Kidney (tissue), 14 donors: Measurements from ENCODE around the gene PVALEF. TPM values are rescaled to one million over a fixed set of nuclear protein-coding genes. Genes with fewer than 3 reads are reported as not detected.

Source experiments
- DNase-seq, 5 donors: peaks; one replicate each; pipeline ENCODE4 v3.0.0-alpha.2; 2013 to 2020
- FAIRE-seq: peaks from 2 replicates; lab custom pipeline; 2012; peaks lifted over from hg19 to GRCh38; lab: Jason Lieb, UNC
- H3K27ac ChIP-seq, 2 donors: one replicate each; pipeline ENCODE4 v1.7.0; 2013; ENCODE audit warnings: low read depth in 2 of 2, low read length in 2 of 2, inconsistent platforms in 1 of 2
- H3K27me3 ChIP-seq: one replicate; pipeline ENCODE4 v1.7.1; 2013; ENCODE audit warnings: low read length, inconsistent platforms; ENCODE audit not compliant: control insufficient read depth, insufficient read depth
- H3K36me3 ChIP-seq, 3 donors: one replicate each; pipeline versions ENCODE4 v1.7.0 to v1.7.1; 2013; ENCODE audit warnings: low read length in 3 of 3, control low read depth in 1 of 3, inconsistent platforms in 1 of 3; ENCODE audit not compliant: insufficient read depth in 3 of 3, control insufficient read depth in 2 of 3
- H3K4me1 ChIP-seq, 3 donors: one replicate each; pipeline versions ENCODE4 v1.7.0 to v1.7.1; 2013; ENCODE audit warnings: low read length in 3 of 3, inconsistent platforms in 1 of 3, low read depth in 1 of 3; ENCODE audit not compliant: control insufficient read depth in 2 of 3, insufficient read depth in 2 of 3
- H3K4me3 ChIP-seq, 3 donors: one replicate each; pipeline versions ENCODE4 v1.7.0 to v1.8.1; 2013; ENCODE audit warnings: low read length in 3 of 3, control low read depth in 1 of 3, inconsistent platforms in 1 of 3
- H3K9ac ChIP-seq, 3 donors: one replicate each; pipeline versions ENCODE4 v1.7.0 to v1.7.1; 2013; ENCODE audit warnings: low read length in 3 of 3, control low read depth in 1 of 3, inconsistent platforms in 1 of 3
- H3K9me3 ChIP-seq, 3 donors: one replicate each; pipeline versions ENCODE4 v1.7.0 to v1.7.1; 2013; ENCODE audit warnings: low read length in 3 of 3, control low read depth in 1 of 3, inconsistent platforms in 1 of 3; ENCODE audit not compliant: control insufficient read depth in 2 of 3, insufficient read depth in 1 of 3
- CTCF ChIP-seq: IDR thresholded peaks from 3 replicates; pipeline ENCODE4 v1.5.1; 2012; ENCODE audit warnings: mild to moderate bottlenecking, moderate library complexity, borderline replicate concordance; ENCODE audit not compliant: insufficient read depth; ENCODE audit errors: extremely low read depth
- intact Hi-C: fragments of 100-400 bp; cut with DNase I; formaldehyde crosslinking; loops from one replicate; pipeline ENCODE4 v1.11.1; 2022
- polyA plus RNA-seq: library from polyadenylated mRNA; stranded (reverse); fragments of 350-450 nt; fragmentation: Illumina TruSeq; extraction: RNeasy Lipid Tissue Mini Kit (QIAGEN cat#74804); gene quantifications from one replicate; pipeline ENCODE4 v1.2.3, GENCODE V29; 2014; ENCODE audit warnings: low read depth, low replicate concordance; ENCODE audit not compliant: insufficient read depth
- total RNA-seq: library from RNA; stranded (reverse); fragmentation: NEBNext Ultra II Directional; extraction: Animal tissue kit (Norgen Biotek cat#: 25700); gene quantifications from one replicate; pipeline ENCODE4 v1.2.1, GENCODE V29; 2021
- donor health status: control.
- donor health status: control.
- donor health status: control.
- donor health status: control.
- donor health status: control.
- donor health status: DM: yes; HTN: yes; CAD: no.
- donor health status: Normal renal cell carcinoma (clear cell type).

PVALEF gene
- total and polyA plus RNA-seq, 2 donors from 2014 or later = not detected

GRCh38 chr17:81161536-81161935, 3.8 kb upstream of the PVALEF start:
- H3K4me3 ChIP-seq = no peak overlapping the region
- DNase-seq = peak in 1 of 5 donors; percentile 77
- H3K9ac ChIP-seq = no peak overlapping the region
- no peaks in the 10 kb centered on the region for H3K4me1 ChIP-seq
- H3K27ac ChIP-seq = no peak overlapping the region
- no peaks in the 10 kb centered on the region for H3K27me3 ChIP-seq
- no peak for FAIRE-seq
- no peak for TF ChIP-seq CTCF
- intact Hi-C loops = no loop called here
- no peaks in the 10 kb centered on the region for H3K9me3 ChIP-seq
- no peaks in the 10 kb centered on the region for H3K36me3 ChIP-seq

- no peaks in the 10 kb centered on the region for H3K9me3 ChIP-seq
- DNase-seq (no peak), FAIRE-seq (no peak)
- H3K36me3 ChIP-seq = no peaks in the 10 kb centered on the region
- H3K27ac ChIP-seq = no peak overlapping the region
- H3K4me1 ChIP-seq = no peaks in the 10 kb centered on the region
- TF ChIP-seq CTCF = no peak
- intact Hi-C loops = no loop called here
- H3K4me3 ChIP-seq = no peak overlapping the region
- H3K9ac ChIP-seq = no peak overlapping the region
- no peaks in the 10 kb centered on the region for H3K27me3 ChIP-seq
Observed at GRCh38 chr17:81161972-81162371, 3.3 kb upstream of the PVALEF start.

GRCh38 chr17:81162491-81162890, 2.8 kb upstream of the PVALEF start:
- H3K36me3 ChIP-seq = no peaks in the 10 kb centered on the region
- H3K4me1 ChIP-seq = no peaks in the 10 kb centered on the region
- no peak overlapping the region for H3K27ac ChIP-seq
- DNase-seq (peak in 1 of 5 donors; percentile 59), FAIRE-seq (no peak)
- intact Hi-C loops = no loop called here
- H3K27me3 ChIP-seq = no peaks in the 10 kb centered on the region
- H3K9ac ChIP-seq = no peak overlapping the region
- H3K9me3 ChIP-seq = no peaks in the 10 kb centered on the region
- no peak overlapping the region for H3K4me3 ChIP-seq
- no peak for TF ChIP-seq CTCF

- FAIRE-seq (no peak), DNase-seq (no peak)
- H3K4me3 ChIP-seq = no peak overlapping the region
- H3K27me3 ChIP-seq = no peaks in the 10 kb centered on the region
- H3K27ac ChIP-seq = no peak overlapping the region
- TF ChIP-seq CTCF = no peak
- no peak overlapping the region for H3K9ac ChIP-seq
- no peaks in the 10 kb centered on the region for H3K36me3 ChIP-seq
- H3K4me1 ChIP-seq = no peaks in the 10 kb centered on the region
- no peaks in the 10 kb centered on the region for H3K9me3 ChIP-seq
- intact Hi-C loops = no loop called here
Observed at GRCh38 chr17:81163051-81163695, 2.1 kb upstream of the PVALEF start.
